ENCODE measurements around the gene GRM4.

DNA sequence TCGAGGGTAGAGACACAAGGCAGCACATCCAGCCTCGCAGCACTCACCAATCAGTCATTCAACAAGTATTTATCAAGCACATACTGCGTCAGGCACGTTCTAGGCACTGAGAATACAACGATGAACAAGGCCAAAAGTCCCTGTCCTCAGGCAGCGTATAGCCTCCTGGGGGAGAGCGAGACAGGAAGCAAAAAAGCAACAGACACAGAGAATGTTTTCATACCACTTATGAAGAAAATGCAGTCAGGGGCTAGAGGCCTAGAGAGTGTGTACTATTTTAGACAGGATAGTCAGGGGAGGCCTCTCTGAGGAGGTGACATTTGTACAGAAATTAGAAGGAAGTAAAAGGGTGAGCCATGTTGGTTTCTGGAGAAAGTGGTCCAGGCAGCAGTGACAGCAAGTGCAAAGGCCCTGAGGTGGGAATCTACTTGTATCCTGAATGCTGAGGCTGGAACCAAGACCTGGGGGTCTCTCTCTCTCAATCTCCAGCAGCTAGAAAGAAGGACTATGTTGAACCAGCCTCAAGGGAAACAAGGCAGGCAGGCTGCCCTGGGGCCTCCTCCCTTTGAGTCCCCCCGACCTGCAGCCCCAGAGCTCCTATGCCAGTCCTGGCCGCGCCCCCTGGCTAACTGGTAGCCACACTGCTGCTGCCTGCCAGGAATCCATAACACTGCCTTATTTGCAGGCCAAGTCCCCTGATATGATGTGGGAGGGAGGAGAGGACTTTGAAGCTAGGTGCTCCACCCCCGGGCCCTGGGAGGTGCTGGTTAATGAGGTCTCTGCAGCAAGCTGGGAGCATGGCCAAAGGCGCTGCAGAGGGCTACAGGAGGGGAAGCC, 151.2 kb downstream of the GRM4 start:
- no peak for TF ChIP-seq GATA2 (IDR thresholded peaks at IDR 0.05; ENCODE audit: low read depth, low read length)
- TF ChIP-seq GATA3 (IDR thresholded peaks at IDR 0.05; ENCODE audit: low read depth, low read length) = no peak
